B cell (primary cell): ENCODE data around the gene AK1.

ENCODE experiments used
- EZH2 ChIP-seq: IDR thresholded peaks from 2 replicates; pipeline ENCODE4 v1.6.1; 2012; ENCODE audit warnings: borderline replicate concordance, low read depth, mild to moderate bottlenecking, moderate library complexity, low read length; ENCODE audit not compliant: insufficient read depth, poor library complexity, severe bottlenecking
- TF ChIP-seq, protein P1 (sequence below): fragments of 200-600 bp; IDR thresholded peaks from one replicate; pipeline ENCODE4 v1.8.0; 2022; ENCODE audit warnings: antibody characterized with exemption, mild to moderate bottlenecking

DNA sequence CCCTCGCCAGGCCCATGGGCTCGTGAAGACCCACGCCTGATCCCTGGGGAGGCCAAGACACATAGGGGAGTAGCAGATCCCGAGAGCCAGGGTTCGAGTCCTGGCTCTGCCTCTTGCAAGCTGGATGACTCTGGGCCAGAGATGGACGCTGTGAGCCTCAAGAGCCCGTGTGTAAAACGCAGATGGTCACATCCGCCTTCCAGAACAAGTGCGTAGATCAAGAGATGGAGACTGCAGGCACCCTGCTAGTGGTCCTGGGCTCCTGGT, 31.1 kb upstream of the AK1 start:
- TF ChIP-seq, protein P1, sequence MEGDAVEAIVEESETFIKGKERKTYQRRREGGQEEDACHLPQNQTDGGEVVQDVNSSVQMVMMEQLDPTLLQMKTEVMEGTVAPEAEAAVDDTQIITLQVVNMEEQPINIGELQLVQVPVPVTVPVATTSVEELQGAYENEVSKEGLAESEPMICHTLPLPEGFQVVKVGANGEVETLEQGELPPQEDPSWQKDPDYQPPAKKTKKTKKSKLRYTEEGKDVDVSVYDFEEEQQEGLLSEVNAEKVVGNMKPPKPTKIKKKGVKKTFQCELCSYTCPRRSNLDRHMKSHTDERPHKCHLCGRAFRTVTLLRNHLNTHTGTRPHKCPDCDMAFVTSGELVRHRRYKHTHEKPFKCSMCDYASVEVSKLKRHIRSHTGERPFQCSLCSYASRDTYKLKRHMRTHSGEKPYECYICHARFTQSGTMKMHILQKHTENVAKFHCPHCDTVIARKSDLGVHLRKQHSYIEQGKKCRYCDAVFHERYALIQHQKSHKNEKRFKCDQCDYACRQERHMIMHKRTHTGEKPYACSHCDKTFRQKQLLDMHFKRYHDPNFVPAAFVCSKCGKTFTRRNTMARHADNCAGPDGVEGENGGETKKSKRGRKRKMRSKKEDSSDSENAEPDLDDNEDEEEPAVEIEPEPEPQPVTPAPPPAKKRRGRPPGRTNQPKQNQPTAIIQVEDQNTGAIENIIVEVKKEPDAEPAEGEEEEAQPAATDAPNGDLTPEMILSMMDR = no peak
- TF ChIP-seq EZH2 = no peak
